ENCODE results near the gene DIPK1B.

Gene DIPK1B

GRCh38 chr9:136721339-136722092 is 9.1 kb downstream of the DIPK1B start:
- DNase-seq = no peak

GRCh38 chr9:136722093-136722968 is 10.0 kb downstream of the DIPK1B start:
- no peak for DNase-seq

- DNase-seq = no peak
These were observed 10.6 kb downstream of the DIPK1B start for GRCh38 chr9:136722969-136723356.

DNA sequence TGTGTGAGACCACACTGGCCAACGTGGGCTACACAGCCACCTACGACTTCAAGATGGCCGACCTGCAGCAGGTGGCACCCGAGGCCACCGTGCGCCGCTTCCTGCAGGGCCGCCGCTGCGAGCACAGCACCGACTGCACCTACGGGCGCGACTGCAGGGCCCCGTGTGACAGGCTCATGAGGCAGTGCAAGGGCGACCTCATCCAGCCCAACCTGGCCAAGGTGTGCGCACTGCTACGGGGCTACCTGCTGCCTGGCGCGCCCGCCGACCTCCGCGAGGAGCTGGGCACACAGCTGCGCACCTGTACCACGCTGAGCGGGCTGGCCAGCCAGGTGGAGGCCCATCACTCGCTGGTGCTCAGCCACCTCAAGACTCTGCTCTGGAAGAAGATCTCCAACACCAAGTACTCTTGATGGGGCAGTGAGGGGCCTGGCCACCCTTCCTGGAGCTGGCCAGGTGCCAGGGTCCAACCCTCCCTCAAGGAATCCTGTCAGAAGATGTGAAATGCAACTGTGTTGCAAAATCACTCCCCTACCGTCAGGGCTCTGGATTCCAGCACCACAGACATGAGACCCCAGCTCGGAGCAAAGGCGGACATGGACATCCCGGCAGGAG is 11.1 kb downstream of the DIPK1B start:
- no peak for DNase-seq

GRCh38 chr9:136723989-136724388 is 11.6 kb downstream of the DIPK1B start:
- DNase-seq = no peak

DNA sequence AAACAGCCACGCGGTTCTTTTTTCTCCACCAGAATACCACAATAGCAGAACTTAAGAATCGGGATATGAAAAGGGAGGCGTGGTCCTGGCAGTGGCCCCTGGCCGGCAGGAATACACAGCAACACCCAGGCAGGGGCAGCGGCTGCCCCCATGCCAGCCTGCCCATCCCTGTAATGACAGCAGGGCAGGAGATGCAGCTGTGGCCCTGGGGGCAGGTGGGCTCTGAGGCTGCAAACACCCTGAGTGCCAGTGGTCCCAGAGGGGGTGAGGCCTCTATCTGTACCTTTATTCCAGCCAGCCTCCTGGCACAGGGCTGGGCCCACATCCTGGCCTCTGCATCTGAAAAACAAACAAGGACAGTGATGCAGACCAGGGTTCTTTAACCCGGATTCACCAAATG is 12.4 kb downstream of the DIPK1B start:
- DNase-seq = no peak

- no peak for DNase-seq
These were observed 13.2 kb downstream of the DIPK1B start for GRCh38 chr9:136725612-136726011.

DNA sequence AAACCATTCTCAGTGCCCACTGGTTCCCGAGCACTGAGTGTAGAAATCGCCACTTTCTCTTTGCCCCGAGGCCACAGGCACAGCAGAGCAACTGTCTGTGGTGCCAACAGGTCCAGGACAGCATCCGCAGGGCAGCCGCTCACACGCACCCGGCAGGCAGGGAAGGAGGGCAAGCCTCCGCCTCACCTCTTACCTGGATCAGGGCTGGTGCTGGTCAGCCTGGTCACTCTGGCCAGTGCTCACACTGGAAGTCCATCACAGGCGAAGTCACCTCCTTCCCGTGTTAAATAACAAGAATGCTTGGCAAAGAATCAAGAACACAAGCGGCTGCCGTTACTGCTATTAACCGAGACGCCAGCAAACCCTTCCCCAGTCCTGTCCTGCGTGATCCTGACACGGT is 13.7 kb downstream of the DIPK1B start:
- no peak for DNase-seq

DNA sequence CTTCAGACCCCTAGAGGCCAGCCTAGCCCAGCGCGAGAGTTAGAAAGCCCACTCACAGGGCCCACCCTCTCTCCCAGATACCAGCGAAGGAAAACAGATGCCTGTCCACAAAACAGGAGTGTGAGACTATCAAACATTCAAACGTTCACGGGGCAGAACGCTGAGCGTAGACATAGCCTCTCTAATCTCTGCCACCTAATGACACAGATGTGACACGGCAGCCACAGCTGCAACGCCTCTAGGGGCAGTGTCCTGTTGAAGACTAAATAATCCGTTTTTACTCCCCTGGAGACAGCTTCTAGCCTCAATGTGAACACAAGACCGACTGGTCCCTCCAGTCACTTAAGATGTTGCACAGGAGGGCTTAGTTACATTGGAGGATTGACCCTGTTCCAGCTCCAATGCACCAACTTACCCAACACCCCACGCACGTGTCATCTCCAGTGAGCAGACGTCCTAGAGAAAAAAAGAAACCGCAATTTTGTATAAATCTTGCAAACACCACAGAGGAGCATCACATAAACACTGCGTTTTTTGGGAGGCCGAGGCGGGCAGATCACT is 14.3 kb downstream of the DIPK1B start:
- DNase-seq = no peak

GRCh38 chr9:136728080-136728547 is 15.7 kb downstream of the DIPK1B start:
- DNase-seq = peak; percentile 93

DNA sequence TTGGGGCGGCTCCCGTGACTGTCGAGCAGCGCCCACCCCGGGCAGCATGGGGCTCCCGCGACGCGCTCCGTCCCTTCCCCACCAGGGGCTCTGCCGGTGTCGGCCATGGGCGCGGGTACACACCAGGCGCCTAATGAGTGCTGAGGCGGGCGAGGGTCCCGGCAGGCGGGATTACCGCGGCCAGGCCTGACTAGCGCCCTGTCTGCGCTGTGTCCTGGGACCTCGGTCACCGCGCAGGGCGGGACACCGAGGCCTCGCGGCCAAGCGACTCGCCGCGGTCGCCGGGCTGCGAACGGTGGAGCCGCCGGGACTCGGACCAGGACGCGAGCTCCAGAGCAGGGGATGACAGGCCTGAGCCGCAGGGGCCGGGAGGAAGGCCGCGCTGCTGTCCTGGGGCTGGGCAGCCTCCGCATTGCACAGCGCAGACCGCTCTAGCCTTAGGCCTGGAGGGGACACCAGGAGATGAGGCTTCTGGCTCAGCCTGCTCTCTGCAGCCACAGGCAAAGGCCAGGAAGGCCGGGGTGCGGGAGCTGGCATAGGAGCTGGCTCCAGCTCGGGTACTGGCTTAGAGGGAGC is 16.3 kb downstream of the DIPK1B start:
- DNase-seq = no peak

GRCh38 chr9:136729144-136729543 is 16.8 kb downstream of the DIPK1B start:
- DNase-seq = no peak

- DNase-seq = no peak
These were observed 17.6 kb downstream of the DIPK1B start for GRCh38 chr9:136729926-136730325.

DNA sequence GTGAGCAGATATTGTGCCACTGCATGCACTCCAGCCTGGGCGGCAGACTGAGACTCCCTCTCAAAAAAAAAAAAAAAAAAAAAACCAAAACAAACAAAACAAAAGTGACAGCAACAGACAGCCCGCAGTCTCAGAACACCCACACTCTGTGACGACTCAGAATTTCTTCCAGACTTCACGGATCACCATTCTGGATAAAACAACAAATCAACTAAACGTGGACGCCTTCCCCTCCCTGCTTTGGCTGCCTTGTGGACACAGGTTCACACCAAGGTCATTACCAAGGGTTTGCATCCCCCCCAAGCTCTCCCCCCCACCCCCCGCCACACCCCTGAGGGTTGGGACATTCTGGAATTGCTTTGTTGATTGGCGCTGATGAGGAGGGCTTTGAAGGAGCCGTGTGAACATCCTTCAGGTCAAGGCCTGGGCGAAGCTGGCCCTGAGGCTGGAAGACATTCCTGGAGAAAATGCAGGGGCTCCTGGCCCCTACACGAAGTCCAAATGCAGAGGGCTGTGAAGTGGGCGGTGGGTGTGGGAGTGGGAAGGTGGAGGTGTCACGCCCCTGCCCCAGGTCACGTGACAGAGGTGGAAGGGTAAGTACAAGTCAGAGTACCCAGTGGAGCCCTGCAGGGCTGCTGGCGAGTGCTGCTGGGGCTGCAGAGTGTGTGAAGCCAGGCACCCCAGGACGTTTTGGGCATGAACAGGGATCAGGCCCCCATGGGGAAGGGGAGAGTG is 20.2 kb downstream of the DIPK1B start:
- no peak for DNase-seq

- DNase-seq = no peak
These were observed 21.2 kb downstream of the DIPK1B start for GRCh38 chr9:136733611-136734010.

GRCh38 chr9:136734837-136735496 is 22.6 kb downstream of the DIPK1B start:
- DNase-seq = no peak

GRCh38 chr9:136735812-136736480 is 23.6 kb downstream of the DIPK1B start:
- no peak for DNase-seq

GRCh38 chr9:136738960-136739359 is 26.6 kb downstream of the DIPK1B start:
- no peak for DNase-seq

- no peak for DNase-seq
These were observed 27.1 kb downstream of the DIPK1B start for GRCh38 chr9:136739509-136739908.

- no peak for DNase-seq
These were observed 27.7 kb downstream of the DIPK1B start for GRCh38 chr9:136740069-136740468.

- no peak for DNase-seq
These were observed 28.1 kb downstream of the DIPK1B start for GRCh38 chr9:136740491-136740890.
